K562 (cell line): Measurements from ENCODE around the gene PRMT7. TPM values are rescaled to one million over a fixed set of nuclear protein-coding genes. Genes with fewer than 3 reads are reported as not detected.

ENCODE experiments used
- ATAC-seq: fragments of 200-7000 bp; cut with Tn5 transposase; 3 replicates; pipeline ENCODE4 v1.9.1; 2020; ENCODE audit warnings: moderate library complexity
- BruUV-seq: library from RNA; stranded (reverse); fragments of 400-500 nt; replicated peaks from 2 replicates; lab custom pipeline; 2021; lab: Mats Ljungman, UMichigan
- CTCF ChIA-PET: fragments of 300-600 bp; formaldehyde crosslinking; extraction: SDS; loops from one replicate; lab custom pipeline; 2021; ENCODE audit warnings: low intra/inter-chr PET ratio; lab: Yijun Ruan, JAX
- POLR2A ChIA-PET: fragments of 300-600, 350-650 bp; sonication (Branson Sonifier 250); formaldehyde crosslinking; extraction: SDS; loops from one replicate; lab custom pipeline; 2021; ENCODE audit warnings: antibody characterized with exemption, inconsistent platforms; lab: Yijun Ruan, JAX
- DNase-seq, 4 experiments: peaks; one replicate each; pipeline versions ENCODE4 v3.0.0 to v3.0.0-alpha.2; 2011 to 2018; ENCODE audit warnings: low spot score in 3 of 4, mixed read lengths in 3 of 4; ENCODE audit errors: extremely low read depth in 1 of 4
- FAIRE-seq: peaks from 2 replicates; lab custom pipeline; 2011; peaks lifted over from hg19 to GRCh38; lab: Jason Lieb, UNC
- H2AFZ ChIP-seq: 2 replicates; pipeline ENCODE4 v1.6.0; 2011; ENCODE audit warnings: low read depth, low read length, control low read depth, inconsistent platforms
- H3K27ac ChIP-seq: fragments of 200-600 bp; 3 replicates; pipeline ENCODE4 v1.8.0; 2011; ENCODE audit warnings: low read depth, mild to moderate bottlenecking, control low read depth, inconsistent platforms, low read length, moderate library complexity, mixed read lengths; ENCODE audit errors: extremely low read depth
- H3K27me3 ChIP-seq, 2 experiments: fragments of 300-600 bp in 1 of 2; 2 replicates in 1 of 2; 3 replicates in 1 of 2; pipeline versions ENCODE4 v1.6.0 to v1.8.0; 2011; ENCODE audit warnings: inconsistent platforms in 2 of 2, low read length in 2 of 2, mild to moderate bottlenecking in 1 of 2, mixed read lengths in 1 of 2, moderate library complexity in 1 of 2; ENCODE audit not compliant: control insufficient read depth in 2 of 2, insufficient read depth in 2 of 2
- H3K36me3 ChIP-seq: fragments of 300-600 bp; 3 replicates; pipeline ENCODE4 v1.8.0; 2011; ENCODE audit warnings: mild to moderate bottlenecking, low read length, inconsistent platforms; ENCODE audit not compliant: control insufficient read depth, insufficient read depth
- H3K4me1 ChIP-seq, 2 experiments: fragments of 200-600 bp in 1 of 2; replicated peaks in 1 of 2; 2 replicates in 1 of 2; 3 replicates in 1 of 2; pipeline versions ENCODE4 v1.5.1 to v1.8.0; 2011; ENCODE audit warnings: inconsistent platforms in 2 of 2, low read length in 2 of 2, mild to moderate bottlenecking in 1 of 2, mixed read lengths in 1 of 2, moderate library complexity in 1 of 2; ENCODE audit not compliant: control insufficient read depth in 2 of 2, insufficient read depth in 2 of 2
- H3K4me2 ChIP-seq: 2 replicates; pipeline ENCODE4 v1.6.1; 2011; ENCODE audit warnings: low read length, control low read depth, inconsistent platforms, mixed read lengths; ENCODE audit not compliant: insufficient read depth
- H3K4me3 ChIP-seq: fragments of 200-600 bp; sonication (generic), shearing (Covaris generic); 2 replicates; pipeline ENCODE4 v1.5.1; 2016; ENCODE audit warnings: control low read depth, inconsistent platforms
- H3K79me2 ChIP-seq: fragments of 200-600 bp; 3 replicates; pipeline ENCODE4 v1.8.0; 2011; ENCODE audit warnings: low read length, inconsistent platforms; ENCODE audit not compliant: control insufficient read depth, insufficient read depth
- H3K9ac ChIP-seq, 2 experiments: 2 replicates each; pipeline versions ENCODE4 v1.6.0 to v1.6.1; 2011; ENCODE audit warnings: low read depth in 2 of 2, low read length in 2 of 2, control low read depth in 1 of 2, inconsistent platforms in 1 of 2, mild to moderate bottlenecking in 1 of 2, mixed read lengths in 1 of 2; ENCODE audit not compliant: insufficient read depth in 1 of 2
- H3K9me1 ChIP-seq: one replicate; pipeline ENCODE4 v1.6.0; 2011; ENCODE audit warnings: inconsistent platforms, mild to moderate bottlenecking, low read length, moderate library complexity; ENCODE audit not compliant: control insufficient read depth, insufficient read depth
- H3K9me3 ChIP-seq: replicated peaks from 2 replicates; pipeline ENCODE4 v1.5.1; 2011; ENCODE audit warnings: low read depth, low read length, inconsistent platforms; ENCODE audit not compliant: control insufficient read depth, insufficient read depth
- H4K20me1 ChIP-seq: replicated peaks from 2 replicates; pipeline ENCODE4 v1.6.1; 2011; ENCODE audit warnings: low read length, inconsistent platforms, mixed read lengths; ENCODE audit not compliant: control insufficient read depth, insufficient read depth
- CREB3L1 ChIP-seq: fragments of 450-650 bp; IDR thresholded peaks from 2 replicates; pipeline ENCODE4 v1.6.1; 2014; ENCODE audit warnings: low read depth, mild to moderate bottlenecking, moderate library complexity, borderline replicate concordance
- CREBBP ChIP-seq: IDR thresholded peaks from one replicate; pipeline ENCODE4 v1.6.1; 2012; ENCODE audit warnings: low read depth, mild to moderate bottlenecking, control low read depth, inconsistent platforms, low read length
- EP300 ChIP-seq: IDR thresholded peaks from 2 replicates; pipeline ENCODE4 v1.6.1; 2012; ENCODE audit warnings: low read length, improper control_type of control experiment
- FOXA3 ChIP-seq, 2 experiments: fragments of 450-650 bp in 1 of 2; sonication (generic) in 1 of 2; formaldehyde crosslinking; IDR thresholded peaks in 1 of 2; conservative IDR thresholded peaks in 1 of 2; 2 replicates each; pipeline versions ENCODE4 v1.4.0 to v1.8.0; 2020 to 2022; ENCODE audit warnings: mild to moderate bottlenecking in 2 of 2, missing genetic modification reagents in 1 of 2
- IFI16 ChIP-seq: fragments of 250-450 bp; sonication (Bioruptor Pico); IDR thresholded peaks from 2 replicates; pipeline ENCODE4 v2.1.2; 2022; ENCODE audit warnings: mild to moderate bottlenecking, inconsistent platforms
- KDM2B ChIP-seq: fragments of 250-450 bp; sonication (Bioruptor Pico); IDR thresholded peaks from 2 replicates; pipeline ENCODE4 v1.8.0; 2021; ENCODE audit warnings: mild to moderate bottlenecking, moderate library complexity
- NBN ChIP-seq: fragments of 450-650 bp; IDR thresholded peaks from 2 replicates; pipeline ENCODE4 v1.6.1; 2016; ENCODE audit warnings: low read depth, mild to moderate bottlenecking
- NR3C1 ChIP-seq: sonication (generic); formaldehyde crosslinking; IDR thresholded peaks from 2 replicates; pipeline ENCODE4 v1.8.1; 2022; ENCODE audit warnings: missing genetic modification reagents
- ZNF140 ChIP-seq: fragments of 250-450 bp; sonication (Bioruptor Pico); IDR thresholded peaks from 2 replicates; pipeline ENCODE4 v1.8.0; 2021; ENCODE audit warnings: moderate library complexity, mild to moderate bottlenecking, inconsistent platforms
- WGBS: fragments of 100-300 bp; shearing (Covaris generic); methylation state at CpG from one replicate; pipeline ENCODE4 v1.1.6; 2016; ENCODE audit warnings: low coverage, mixed read lengths; ENCODE audit not compliant: insufficient coverage; ENCODE audit errors: missing lambda C conversion rate; 5-methylcytosine and 5-hydroxymethylcytosine counted together
- in situ Hi-C: fragments of 300-500 bp; cut with MboI; formaldehyde crosslinking; loops from 4 replicates; pipeline ENCODE4 v1.15.0; 2018; ENCODE audit warnings: inconsistent platforms, mixed read lengths
- intact Hi-C: fragments of 100-400 bp; cut with micrococcal nuclease; formaldehyde crosslinking; loops from 2 replicates; pipeline ENCODE4 v1.14.2; 2022
- polyA plus RNA-seq, 8 experiments: library from polyadenylated mRNA; depleted of rRNA in 4 of 8; stranded (reverse) in 5 of 8; unstranded in 3 of 8; fragments of >200 nt; fragmentation: Nextera tagmentation in 2 of 8; fragmentation: Illumina TruSeq in 1 of 8; extraction: Ambion mirVana in 2 of 8; extraction: Trizol in 1 of 8; gene quantifications; 2 replicates each; pipeline versions ENCODE4 v1.2.1 to v1.2.3, GENCODE V29; 2011 to 2014; ENCODE audit warnings: inconsistent platforms in 1 of 8, missing spikeins in 1 of 8
- total RNA-seq, 7 experiments: library from RNA; depleted of rRNA in 6 of 7; stranded (reverse); fragments of >200 nt in 6 of 7; fragmentation: Illumina TruSeq in 2 of 7; extraction: Trizol in 2 of 7; gene quantifications; 2 replicates each; pipeline versions ENCODE4 v1.2.1 to v1.2.3, GENCODE V29; 2011 to 2021; ENCODE audit warnings: low replicate concordance in 1 of 7
- TF ChIP-seq, protein P1 (sequence below): IDR thresholded peaks from 2 replicates; pipeline ENCODE4 v1.6.1; 2016; ENCODE audit warnings: missing genetic modification characterization, missing compliant biosample characterization

Gene PRMT7
- total and polyA plus RNA-seq, 9 of the 15 experiments (the other 6 are each of a cell fraction or from before 2014, with no cell fraction given) = 6.4 to 88.8 (median 73.1) TPM

DNA sequence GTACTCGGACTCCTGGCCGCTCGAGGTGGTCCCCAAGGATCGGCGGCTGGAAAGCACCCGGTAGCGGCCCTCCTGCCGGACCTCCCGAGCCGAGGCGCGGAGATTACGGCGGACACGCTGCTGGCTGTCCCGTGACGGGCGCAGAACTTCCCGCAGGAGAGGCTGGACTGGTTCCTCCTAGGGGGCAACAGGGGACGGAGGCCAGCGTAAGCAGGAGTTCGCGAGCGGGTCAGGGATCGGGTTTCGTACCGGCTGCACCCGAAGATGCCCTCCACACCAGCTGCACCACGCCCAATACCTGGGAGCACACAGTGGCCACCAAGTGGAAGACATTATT lies 414 bp upstream of the PRMT7 start (continued):
- TF ChIP-seq IFI16 (CRISPR knock-in tag) (no peak), NR3C1 (CRISPR knock-in tag) (0 out of 2 replicates have a peak, but pooled peaks have one; percentile 37), CREB3L1 (no peak)

GRCh38 chr16:68313116-68313515 lies 2.3 kb downstream of the PRMT7 start:
- ATAC-seq (no peak), FAIRE-seq (no peak), DNase-seq (no peak)
- H3K9me1 ChIP-seq = no peaks in the 10 kb centered on the region
- no peaks in the 10 kb centered on the region for H3K9me3 ChIP-seq
- peaks cover 69% of the 10 kb centered on the region for H3K79me2 ChIP-seq
- peaks cover 14 to 28% of the 10 kb centered on the region in 2 experiments; a peak in 4 of 5 replicates for H3K4me1 ChIP-seq
- H2AFZ ChIP-seq = no peak overlapping the region
- no TSS peak for BruUV-seq
- intact Hi-C loops = no loop called here
- 81% methylated on average over 4 of the region's 4 CpGs for WGBS
- H3K36me3 ChIP-seq = peaks cover 64% of the 10 kb centered on the region
- no peak overlapping the region for H3K4me2 ChIP-seq
- H3K4me3 ChIP-seq = no peak overlapping the region
- ChIA-PET POLR2A (no interaction called here), CTCF (no interaction called here)
- no peak overlapping the region for H3K9ac ChIP-seq
- H3K27ac ChIP-seq = no peak overlapping the region
- no peaks in the 10 kb centered on the region for H4K20me1 ChIP-seq
- no peaks in the 10 kb centered on the region for H3K27me3 ChIP-seq
- in situ Hi-C loops = loop anchor here (10.0 kb wide), 1 partner anchor 318 kb away; the partner anchor contains the start of gene DPEP2
- TF ChIP-seq FOXA3 (CRISPR knock-in tag; conservative IDR thresholded peaks at IDR 0.05 in 1 of 2, IDR thresholded peaks at IDR 0.05 in 1 of 2) = no peak
- TF ChIP-seq EP300 = no peak
- no peak for TF ChIP-seq ZNF140 (CRISPR knock-in tag)
- TF ChIP-seq NBN = no peak
- TF ChIP-seq KDM2B = no peak
- TF ChIP-seq CREBBP = no peak
- TF ChIP-seq, protein P1, sequence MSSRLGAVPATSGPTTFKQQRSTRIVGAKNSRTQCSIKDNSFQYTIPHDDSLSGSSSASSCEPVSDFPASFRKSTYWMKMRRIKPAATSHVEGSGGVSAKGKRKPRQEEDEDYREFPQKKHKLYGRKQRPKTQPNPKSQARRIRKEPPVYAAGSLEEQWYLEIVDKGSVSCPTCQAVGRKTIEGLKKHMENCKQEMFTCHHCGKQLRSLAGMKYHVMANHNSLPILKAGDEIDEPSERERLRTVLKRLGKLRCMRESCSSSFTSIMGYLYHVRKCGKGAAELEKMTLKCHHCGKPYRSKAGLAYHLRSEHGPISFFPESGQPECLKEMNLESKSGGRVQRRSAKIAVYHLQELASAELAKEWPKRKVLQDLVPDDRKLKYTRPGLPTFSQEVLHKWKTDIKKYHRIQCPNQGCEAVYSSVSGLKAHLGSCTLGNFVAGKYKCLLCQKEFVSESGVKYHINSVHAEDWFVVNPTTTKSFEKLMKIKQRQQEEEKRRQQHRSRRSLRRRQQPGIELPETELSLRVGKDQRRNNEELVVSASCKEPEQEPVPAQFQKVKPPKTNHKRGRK = no peak
